Measurements from ENCODE around the gene C12orf57. TPM values are rescaled to one million over a fixed set of nuclear protein-coding genes. Genes with fewer than 3 reads are reported as not detected.

The C12orf57 gene
- polyA plus RNA-seq, 10 donors, result 120 to 180 (median 152) TPM

DNA sequence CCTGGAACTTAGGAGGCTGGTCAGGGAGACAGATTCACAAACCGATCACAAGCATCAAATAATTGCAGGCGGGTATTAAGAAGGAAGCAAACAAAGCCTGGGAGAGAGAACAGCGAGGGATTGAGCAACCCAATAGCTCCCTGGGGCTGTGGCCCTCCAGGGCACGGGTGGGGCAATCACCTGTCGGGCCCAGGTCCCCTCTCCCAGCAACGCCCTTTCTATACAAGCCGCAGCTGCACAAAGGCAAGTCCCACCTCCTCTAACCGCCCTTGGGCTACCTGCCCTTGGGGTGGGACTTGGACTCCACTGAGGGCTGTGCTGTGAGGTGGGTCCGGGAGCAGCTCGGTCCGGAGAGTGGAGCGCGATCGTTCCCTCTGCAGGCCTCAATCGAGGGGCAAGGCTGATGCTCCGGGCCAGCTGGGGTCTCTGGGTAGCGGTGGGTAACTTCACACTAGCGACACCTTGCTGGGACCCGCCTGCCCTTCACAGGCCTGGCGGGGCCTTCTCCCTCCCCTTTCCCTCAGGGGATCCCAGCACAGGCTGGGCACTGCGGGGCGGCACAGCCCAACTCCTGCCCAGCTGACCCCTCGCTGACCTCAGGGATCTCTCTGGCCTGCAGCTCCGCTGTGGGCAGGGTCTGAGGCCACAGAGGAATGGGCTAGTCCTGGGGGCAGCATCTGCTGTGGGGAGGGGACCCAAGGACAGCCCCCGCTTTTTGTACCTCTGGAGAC is 18.6 kb downstream of the C12orf57 start:
- no peak for DNase-seq

DNA sequence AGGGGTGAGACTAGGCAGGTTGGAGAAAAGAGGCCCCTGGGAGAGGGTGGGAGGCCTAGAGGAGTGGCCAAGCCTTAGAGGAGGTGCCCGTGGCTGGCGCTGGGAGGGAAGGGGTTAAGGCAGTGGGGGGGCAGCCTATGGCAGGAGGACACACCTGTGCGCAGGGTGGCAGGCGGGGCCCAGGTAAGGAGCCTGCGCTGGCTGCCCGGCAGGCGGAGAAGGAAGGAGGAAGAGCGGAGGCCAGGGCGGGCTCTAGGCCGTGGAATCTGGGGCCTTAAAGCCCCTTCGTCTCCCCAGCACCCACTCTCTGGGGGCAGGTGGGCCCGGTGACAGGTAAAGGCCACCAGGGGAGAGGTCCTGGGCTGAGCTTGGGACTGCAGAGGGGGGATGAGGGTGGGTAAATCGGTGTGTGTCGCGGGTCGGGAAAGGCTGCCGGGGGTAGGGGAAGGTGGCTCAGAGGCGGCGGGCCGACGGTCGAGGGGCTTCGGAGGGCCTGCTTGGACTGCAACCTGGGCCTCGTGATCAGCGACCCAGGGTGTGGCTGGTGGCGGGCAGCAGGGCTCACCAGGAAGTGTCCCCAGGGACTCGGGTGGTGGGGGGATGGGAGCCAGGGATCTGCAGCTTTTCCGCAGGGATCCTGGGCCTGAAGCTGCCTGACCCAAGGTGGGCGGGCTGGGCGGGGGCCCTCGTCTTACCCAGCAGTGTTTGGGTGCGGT is 19.4 kb downstream of the C12orf57 start:
- DNase-seq, result no peak

DNA sequence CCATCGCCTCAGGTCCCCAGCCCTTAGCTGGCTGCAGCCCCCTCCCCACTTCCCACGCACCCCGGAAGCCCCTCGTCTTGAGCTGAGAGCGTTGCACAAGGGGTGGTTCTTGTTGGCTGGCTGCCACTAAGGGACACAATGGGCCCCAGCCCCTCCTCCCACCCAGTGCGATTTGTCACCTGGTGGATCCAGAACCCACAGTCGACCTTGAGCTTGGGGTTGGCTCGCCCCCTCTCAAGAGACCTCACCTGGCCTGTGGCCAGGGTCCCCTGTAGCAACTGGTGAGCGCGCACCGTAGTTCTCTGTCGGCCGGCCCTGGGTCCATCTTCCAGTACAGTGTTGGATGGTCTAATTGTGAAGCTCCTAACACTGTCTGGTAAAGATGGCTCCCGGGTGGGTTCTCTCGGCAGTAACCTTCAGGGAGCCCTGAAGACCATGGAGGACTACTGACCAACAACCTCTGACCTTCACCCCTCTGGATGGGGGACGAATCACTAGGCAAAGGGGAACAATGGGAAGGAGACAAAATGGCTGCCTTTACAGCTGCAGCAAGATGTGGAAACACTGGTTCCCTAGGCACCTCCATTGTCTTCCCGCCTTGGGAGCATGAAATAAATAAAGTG is 20.1 kb downstream of the C12orf57 start:
- no peak for DNase-seq

DNA sequence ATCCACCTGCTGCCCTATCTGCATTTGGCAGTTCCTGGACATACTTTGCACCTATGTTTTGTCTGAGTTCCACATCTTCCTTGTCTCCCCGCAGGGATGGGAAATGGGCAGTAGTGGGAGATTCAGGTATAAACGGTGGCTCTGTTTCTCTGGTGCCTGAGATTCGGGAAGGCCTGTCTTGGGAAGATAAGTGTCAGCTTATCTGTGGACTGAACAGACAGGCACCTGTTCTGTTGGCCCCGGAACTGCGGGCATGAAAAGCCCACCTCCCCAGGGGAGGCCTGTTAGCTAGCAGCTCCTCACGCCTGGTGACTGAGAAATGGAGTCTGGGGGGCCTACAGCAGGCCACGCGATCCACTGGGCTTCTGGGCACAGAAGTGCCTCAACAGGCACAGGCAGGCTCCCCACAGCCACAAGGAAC is 20.8 kb downstream of the C12orf57 start:
- DNase-seq, result no peak

DNA sequence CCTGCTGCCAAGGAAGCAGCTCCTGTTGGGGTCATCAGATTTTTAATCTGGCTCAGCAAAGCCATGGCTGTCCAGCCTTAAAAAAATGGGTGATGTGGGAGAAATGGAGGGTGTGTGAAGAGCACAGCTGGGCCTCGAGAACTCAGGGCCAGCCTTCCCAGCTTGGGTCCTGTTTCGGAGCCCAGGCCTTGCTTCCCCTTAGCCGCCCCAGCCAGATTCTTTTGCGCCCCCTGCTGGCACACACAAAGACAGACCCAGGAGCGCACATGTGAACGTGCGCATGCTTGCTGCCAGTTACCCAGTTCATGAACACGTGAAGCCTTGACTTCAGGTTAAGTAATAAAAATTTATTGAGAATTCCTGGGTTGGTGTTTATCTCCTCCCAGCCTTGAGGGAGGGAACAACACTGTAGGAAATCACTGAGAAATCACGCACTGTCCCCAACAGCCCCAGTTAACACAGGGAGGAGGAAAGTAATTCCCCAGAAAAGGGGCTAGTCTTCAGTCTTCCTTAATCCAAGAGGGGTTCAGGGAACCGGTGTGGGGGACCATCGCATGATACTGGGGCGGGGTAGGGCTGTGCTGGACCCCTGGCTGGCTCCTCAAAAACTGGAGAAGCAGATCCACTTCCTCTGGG is 21.3 kb downstream of the C12orf57 start:
- DNase-seq, result peak; percentile 74 to 94 (median 91)

DNA sequence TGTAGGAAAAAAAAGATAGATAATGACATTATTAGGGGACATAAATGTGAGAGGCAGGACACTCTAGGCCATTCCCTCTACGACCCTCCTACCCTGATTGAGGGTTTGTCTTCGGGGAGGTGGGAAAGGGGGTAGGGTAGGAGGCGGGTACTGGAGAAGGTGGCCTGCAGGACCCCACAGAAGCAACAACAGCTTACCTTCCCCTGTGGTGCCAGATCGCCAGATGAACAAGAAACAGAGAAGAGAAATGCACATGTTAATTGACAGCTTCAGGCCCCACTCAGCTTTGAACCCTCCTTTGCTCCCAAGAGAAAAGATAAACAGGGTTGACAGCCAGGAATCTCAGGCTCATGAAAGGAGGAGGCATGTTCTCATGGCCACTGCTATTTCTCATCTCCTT is 21.9 kb downstream of the C12orf57 start:
- DNase-seq, result no peak

DNA sequence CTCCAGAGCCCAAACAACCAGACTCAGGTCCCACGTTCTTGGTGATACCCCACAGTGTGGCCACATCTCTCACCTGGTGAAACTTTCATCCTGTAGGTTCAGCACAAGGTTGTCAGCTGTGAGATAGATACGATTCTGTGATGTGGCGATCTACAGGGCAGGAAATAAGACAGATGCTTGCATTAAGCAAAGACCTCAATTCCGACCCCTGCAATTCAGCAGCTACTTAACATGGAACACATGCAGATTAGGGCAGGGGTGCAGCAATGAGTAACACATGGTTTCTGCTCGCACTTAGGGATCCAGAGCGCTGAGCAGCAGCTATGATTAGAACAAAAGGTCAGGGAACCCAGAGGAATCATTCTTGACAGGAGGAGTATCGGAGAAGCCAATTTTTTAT is 22.5 kb downstream of the C12orf57 start:
- DNase-seq, result no peak

DNA sequence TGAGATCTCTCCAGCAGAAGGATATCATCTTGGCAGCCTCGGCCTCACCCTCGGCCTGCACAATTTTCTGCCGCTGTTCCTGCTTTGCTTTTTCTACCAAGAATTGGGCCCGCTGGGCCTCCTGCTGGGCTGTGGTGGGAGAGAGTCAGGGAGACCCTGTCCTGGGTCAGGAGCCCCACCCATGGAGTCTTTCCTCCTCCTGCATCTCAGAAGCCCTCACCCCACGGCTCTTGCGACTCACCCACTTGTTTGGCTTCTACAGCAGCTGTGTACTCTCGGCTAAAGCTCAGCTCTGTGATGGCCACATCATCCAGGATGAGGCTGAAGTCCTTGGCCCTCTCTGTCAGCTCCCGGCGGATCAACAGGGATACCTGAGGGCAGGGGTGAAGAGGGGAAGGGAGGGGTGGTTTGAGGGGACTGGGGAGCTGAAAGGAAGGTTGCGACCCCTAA is 23.9 kb downstream of the C12orf57 start:
- DNase-seq, result no peak

DNA sequence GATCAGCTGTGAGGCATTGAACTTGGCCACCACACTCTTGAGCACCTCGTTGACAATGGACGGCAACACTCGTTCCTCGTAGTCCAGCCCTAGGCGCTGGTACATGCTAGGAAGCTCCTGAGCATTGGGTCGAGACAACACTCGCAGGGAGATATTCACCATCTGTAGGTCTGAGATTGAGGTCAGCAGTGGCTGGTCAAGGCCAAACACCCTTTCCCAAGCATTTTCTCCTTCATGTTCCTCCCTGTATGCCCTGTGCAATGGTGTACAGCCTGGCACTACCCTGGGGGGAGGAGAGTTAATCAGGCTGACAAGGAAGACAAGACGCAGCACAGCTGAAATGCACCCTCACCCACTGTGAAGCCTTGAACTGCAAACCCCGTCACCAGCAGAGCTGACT is 24.6 kb downstream of the C12orf57 start:
- no peak for DNase-seq

DNA sequence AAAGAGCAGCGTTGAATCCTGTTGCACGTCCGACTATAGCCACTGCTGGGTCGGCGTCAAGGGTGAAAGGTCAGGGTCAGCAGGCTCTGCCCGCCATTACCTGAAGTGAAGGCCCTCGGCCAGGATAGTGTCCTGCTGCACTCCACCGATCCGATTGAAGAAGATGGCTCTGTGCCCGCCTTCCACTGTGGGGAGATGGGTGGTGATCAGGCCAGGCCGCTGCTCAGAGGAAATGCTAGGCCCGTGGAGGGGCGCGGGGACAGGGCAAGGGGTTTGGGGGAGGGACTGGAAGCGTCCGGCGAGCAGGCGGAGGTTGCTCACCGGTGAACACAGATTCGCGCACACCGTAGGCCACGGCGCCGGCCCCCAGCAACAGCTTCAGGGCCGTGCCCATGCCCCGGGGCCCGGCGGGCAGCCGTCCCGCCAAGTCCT is 26.3 kb downstream of the C12orf57 start:
- no peak for DNase-seq

DNA sequence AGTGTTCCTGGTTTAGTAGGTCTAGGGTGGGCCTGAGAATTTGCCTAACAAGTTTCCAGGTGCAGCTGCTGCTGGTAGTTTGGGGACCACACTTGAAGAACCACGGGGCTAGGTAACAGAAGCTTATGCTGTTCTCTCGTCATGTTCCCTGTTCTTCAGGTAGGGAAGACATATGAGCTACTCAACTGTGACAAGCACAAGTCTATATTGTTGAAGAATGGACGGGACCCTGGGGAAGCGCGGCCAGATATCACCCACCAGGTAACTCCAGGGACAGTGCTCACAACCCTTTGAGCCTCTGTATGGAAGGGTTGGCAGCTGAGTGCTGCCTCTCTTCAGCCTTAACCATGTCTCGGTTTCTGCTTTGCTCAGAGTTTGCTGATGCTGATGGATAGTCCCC is 30.4 kb downstream of the C12orf57 start:
- DNase-seq, result no peak

DNA sequence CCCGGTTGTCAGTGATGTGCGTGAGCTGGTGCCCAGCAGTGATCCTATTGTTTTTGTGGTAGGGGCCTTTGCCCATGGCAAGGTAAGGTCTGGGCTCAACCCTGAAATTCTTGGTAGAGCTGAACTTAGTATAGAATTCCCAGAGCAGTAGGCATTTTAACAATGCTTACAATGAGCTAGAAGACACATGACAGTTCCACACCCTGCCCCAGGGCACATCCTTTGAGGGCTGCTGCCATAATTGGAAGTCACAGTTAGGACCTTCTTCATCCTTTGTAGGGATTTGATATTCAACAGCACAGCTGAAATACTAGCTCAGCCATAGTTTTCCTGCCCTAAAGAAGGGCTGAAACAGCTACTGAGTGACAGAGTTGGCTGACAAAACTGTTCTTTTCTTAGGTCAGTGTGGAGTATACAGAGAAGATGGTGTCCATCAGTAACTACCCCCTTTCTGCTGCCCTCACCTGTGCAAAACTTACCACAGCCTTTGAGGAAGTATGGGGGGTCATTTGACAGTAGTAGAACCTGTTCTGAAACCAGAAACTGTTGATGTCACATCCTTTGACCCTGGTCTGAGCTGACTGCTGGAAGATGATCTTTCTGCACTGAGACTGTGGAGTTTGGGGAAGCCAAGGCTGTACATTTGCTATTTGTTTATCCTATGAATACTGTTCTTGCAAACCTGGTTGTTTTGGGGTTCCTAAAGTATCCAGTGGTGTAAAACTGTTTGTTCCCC is 31.6 kb downstream of the C12orf57 start:
- no peak for DNase-seq

DNA sequence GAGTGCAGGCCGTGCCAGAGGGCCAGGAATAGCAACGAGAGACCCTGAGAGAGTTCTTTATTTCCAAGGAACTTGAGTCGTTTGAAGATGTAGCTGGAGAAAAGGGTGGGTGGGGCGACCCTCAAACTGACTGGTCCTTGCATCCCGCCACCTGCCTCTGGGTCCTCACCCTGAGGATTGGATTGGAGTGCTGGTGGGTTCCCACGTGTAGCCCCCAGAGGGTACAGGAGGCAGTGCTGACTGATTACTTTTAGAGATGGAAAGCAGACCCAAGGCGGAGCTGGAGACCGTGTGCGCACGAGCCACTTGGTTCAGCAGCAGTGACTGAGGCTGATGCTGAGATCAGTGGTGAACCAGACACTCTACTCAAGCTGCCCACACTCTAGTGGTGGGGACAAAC is 33.8 kb downstream of the C12orf57 start:
- no peak for DNase-seq

DNA sequence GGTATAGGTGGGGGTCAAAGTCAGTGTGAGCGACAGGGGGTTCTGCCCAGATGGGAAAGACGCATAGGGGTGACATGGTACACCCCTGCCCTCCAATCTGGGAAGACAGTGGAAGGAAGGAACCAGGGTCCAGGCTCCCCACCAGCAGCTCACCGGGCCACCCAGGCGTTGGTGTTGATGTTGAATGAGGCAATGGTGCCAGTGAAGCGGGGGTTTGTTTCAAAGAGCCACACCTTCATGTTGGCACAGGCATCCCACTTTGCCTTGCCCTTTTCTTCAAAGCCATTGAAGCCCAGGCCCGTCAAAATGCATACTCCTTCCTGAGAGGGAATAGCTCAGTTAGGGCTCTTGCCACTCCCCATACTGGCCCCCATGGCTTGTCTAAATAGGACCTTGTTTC is 34.4 kb downstream of the C12orf57 start:
- no peak for DNase-seq

DNA sequence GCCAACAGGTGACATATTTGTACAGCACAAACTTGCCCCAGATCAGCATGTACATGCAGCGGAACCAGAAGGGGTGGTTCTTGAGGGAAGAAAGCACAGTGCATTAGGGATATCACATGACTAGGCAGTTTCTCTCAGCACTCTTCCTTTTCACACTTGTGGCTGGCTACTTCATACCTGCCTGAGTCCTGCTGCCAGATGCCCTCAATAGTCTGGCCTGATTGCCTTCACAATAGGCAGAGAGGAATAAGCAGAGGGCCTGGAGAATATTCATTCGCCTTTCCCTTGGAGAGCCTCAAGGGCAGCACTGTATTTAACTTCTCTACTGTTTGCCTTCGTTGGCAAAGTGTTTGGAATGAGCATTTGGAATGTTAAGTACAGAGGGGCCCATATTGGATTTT is 34.8 kb downstream of the C12orf57 start:
- no peak for DNase-seq

DNA sequence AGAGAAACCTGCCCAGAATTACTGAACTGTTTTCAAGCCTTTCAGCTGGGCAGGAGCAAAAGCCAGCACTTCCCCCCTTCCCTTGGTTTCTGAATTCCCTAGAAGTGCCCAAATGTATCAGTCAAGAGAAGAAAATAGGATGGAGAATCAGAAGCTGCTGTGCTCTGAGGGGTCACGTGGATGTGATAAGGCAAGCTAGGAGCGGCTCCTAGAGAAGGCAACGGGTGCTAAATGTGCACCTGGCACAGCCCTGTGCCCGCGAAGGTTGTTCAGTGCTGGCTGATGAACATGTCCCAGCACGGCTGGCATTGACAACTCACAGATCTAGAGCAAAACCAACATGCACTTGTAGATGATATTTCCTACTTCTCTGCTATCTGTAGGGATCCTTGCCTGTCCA is 35.2 kb downstream of the C12orf57 start:
- DNase-seq, result no peak

DNA sequence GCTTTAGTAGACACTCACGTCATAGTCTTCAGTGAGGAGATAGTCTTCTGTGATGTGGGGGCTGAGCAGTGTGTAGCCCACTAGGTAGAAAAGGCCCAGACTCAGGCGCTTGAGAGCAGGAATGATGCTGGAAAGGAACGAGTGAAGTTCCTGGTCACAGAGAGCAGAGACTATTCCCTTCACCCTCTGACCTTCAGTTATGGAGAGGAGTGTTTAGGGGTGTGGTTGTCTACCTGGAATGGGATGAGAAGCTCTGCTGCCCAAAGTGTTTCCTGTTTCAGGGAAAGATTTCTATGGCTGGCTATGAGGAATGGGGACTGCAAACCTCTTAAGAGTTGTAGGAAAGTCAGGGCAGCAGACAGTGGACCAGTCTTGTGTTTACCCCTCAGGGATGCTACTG is 35.6 kb downstream of the C12orf57 start:
- DNase-seq, result no peak

DNA sequence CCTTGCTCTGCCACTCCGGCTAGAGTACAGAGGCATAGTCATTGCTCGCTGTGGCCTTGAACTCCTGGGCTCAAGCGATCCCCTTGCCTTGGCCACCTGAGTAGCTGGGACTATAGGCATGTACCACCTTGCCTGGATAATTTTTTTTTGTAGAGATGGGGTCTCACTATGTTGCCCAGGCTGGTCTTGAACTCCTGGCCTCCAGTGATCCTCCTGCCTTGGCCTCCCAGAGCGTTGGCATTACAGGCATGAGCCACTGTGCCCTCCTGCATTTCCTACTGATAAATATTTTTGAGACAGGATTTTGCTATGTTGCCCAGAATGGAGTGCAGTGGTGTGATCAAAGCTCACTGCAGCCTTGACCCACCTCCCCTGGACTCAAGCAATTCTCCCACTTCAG is 36.3 kb downstream of the C12orf57 start:
- no peak for DNase-seq

DNA sequence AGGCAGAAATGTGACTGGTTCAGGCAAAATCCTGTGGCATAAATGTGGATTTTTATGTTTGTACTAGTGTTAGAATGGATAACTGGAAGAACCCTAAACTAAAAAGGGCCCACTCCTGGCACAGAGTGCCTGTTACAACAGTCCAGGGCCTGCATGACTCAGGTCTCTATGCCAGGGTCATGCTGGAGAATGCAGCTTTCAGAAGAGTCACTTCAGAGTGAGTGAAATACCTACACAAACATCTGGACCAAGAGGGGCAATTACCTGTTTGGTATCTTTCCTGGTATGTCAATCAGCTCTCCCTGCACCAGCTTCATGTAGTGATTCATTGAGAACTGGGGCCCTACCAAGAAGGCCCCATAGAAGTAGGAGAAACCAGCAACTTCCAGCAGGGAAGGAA is 36.9 kb downstream of the C12orf57 start:
- no peak for DNase-seq

DNA sequence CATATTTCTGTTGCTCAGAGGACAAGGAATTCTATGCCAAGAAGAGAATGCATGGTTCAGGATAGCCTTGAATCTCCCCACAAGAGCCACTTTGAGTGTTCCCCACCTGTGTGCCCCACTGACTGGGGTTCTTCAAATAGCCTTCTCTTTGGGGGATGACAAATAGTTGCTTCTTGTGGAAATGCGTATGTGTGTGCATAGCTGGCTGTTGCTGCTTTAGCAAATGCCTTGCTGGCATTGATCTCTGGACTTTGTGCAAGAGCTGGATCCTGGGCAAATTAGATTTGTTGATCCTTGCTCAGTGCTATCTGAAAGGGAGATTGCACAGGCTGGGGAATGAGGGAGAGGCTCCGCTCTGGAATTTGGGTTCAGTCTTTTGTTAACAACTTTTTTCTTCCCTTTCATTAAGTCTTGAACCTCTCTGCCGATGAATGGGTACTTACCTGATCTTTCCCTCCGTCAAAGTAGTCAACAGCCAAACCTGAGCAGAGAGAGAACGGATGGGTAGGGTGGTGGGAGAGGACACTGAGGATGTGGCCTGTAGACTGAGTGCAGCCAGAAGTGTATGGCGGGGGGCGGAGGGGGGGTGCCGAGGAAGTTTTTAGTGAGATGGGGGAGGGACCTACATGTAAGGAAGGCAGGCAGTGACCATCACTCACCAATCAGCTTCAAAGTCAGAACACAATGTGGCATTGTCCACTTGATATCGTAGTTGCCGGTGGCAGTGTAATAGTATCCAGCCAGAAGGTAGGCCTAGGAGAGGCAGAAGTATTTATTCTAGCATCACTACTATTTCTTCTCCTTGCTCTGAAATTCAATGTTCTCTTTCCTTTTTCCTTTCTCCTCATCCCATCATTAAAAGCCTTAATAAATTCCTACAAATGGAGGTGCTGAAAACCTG is 37.6 kb downstream of the C12orf57 start:
- DNase-seq, result no peak

DNA sequence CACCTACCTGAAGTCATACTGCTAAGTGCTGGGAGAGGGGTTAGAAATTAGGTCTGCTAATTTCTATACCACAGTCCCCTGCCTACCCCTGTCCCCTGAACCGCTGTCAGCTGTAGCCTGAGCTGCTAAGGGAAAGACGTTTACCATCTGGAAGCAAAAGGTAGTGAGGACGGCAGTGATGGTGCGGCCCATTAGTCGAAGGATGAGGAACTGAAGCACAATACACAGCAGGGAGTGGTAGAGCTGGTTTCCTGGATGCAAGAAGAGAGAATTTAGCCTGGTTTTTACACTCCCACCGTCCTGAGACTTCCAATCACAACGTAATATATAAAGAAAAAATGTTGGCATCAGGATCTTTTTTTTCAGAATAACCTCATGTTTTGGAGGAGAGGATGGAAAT is 38.7 kb downstream of the C12orf57 start:
- DNase-seq, result no peak

Measured in muscle of back (tissue), 11 donors.